RCC 7860 (cell line): ENCODE results near the gene AKNA.

Experiments used
- DNase-seq: peaks from one replicate; pipeline ENCODE4 v3.0.0-alpha.2; 2015; ENCODE audit warnings: low spot score
- FAIRE-seq: peaks from 2 replicates; lab custom pipeline; 2012; peaks lifted over from hg19 to GRCh38; lab: Jason Lieb, UNC

AKNA gene

GRCh38 chr9:114366334-114367128 is 21.3 kb downstream of the AKNA start:
- DNase-seq (peak; percentile 98), FAIRE-seq (peak; percentile 97)

GRCh38 chr9:114365194-114365593 is 22.6 kb downstream of the AKNA start:
- DNase-seq (no peak), FAIRE-seq (peak; percentile 30)

- FAIRE-seq, result peak; percentile 97
- peak; percentile 98 for DNase-seq
These were observed 23.4 kb downstream of the AKNA start for GRCh38 chr9:114364134-114365041.

GRCh38 chr9:114363424-114363823 is 24.4 kb downstream of the AKNA start:
- FAIRE-seq (no peak), DNase-seq (no peak)

- DNase-seq (no peak), FAIRE-seq (no peak)
These were observed 25.4 kb downstream of the AKNA start for GRCh38 chr9:114362394-114362793.

GRCh38 chr9:114361542-114361941 is 26.2 kb downstream of the AKNA start:
- FAIRE-seq (no peak), DNase-seq (no peak)

- FAIRE-seq (no peak), DNase-seq (no peak)
These were observed 28.0 kb downstream of the AKNA start for GRCh38 chr9:114359801-114360200.

GRCh38 chr9:114357911-114358328 is 29.9 kb downstream of the AKNA start:
- FAIRE-seq (no peak), DNase-seq (no peak)

- DNase-seq (no peak), FAIRE-seq (no peak)
These were observed 30.4 kb downstream of the AKNA start for GRCh38 chr9:114357360-114357759.

GRCh38 chr9:114356792-114357191 is 31.0 kb downstream of the AKNA start:
- DNase-seq (no peak), FAIRE-seq (no peak)

- no peak for DNase-seq
- no peak for FAIRE-seq
These were observed 32.0 kb downstream of the AKNA start for GRCh38 chr9:114355821-114356220.

GRCh38 chr9:114351932-114352331 is 35.9 kb downstream of the AKNA start:
- FAIRE-seq (no peak), DNase-seq (no peak)

GRCh38 chr9:114350636-114351401 is 37.0 kb downstream of the AKNA start:
- DNase-seq (no peak), FAIRE-seq (no peak)

GRCh38 chr9:114349713-114350480 is 37.9 kb downstream of the AKNA start:
- DNase-seq (no peak), FAIRE-seq (no peak)

- DNase-seq (peak; percentile 100), FAIRE-seq (peak; percentile 99)
These were observed 38.8 kb downstream of the AKNA start for GRCh38 chr9:114348906-114349482.

- no peak for DNase-seq
- FAIRE-seq, result no peak
These were observed 39.4 kb downstream of the AKNA start for GRCh38 chr9:114348261-114348905.

- FAIRE-seq (no peak), DNase-seq (no peak)
These were observed 40.1 kb downstream of the AKNA start for GRCh38 chr9:114347675-114348074.

- DNase-seq (no peak), FAIRE-seq (no peak)
These were observed 41.6 kb downstream of the AKNA start for GRCh38 chr9:114346146-114346545.

- FAIRE-seq (no peak), DNase-seq (no peak)
These were observed 42.2 kb downstream of the AKNA start for GRCh38 chr9:114345493-114346065.
